ENCODE measurements around the gene LSS. TPM values are rescaled to one million over a fixed set of nuclear protein-coding genes. Genes with fewer than 3 reads are reported as not detected.

The LSS gene
- total RNA-seq, 1 donor from 2014 or later, result 91.0 TPM

DNA sequence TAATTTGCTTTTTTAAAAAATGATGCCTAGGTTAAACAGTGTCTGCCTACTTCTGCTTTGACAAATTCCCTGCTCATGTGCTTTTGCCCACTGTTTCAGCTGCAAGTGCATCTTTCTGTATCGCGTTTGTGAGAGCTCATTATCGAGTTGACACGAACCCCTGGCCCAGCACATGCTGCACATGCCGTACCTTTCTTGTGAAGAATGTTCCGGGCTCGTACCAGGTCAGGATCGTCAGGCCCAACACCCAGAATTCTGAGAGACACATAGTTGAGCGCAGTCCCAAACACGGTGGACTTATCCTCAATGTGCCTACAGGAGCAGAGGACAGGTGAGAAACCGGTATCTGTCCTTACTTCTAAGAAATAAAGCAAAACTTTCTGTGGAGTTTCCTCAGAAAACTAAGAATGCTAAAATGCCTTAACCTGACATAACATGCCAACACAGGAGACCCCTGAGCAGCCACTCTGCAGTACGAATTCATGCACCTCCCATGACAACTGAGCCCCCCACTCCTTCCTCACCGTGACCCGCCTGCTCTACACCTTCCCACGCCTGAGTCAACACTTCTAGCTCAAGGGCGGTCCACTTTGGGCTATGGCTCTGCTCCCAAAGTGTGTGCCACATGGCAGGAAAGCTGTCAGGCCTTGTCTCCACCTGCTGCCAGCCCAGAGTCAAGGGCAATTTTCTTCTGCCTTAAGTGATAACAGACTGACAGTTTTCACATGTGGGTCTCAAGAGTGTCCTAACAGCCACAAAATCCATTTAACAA lies 6.7 kb downstream of the LSS start:
- TF ChIP-seq, protein P1, sequence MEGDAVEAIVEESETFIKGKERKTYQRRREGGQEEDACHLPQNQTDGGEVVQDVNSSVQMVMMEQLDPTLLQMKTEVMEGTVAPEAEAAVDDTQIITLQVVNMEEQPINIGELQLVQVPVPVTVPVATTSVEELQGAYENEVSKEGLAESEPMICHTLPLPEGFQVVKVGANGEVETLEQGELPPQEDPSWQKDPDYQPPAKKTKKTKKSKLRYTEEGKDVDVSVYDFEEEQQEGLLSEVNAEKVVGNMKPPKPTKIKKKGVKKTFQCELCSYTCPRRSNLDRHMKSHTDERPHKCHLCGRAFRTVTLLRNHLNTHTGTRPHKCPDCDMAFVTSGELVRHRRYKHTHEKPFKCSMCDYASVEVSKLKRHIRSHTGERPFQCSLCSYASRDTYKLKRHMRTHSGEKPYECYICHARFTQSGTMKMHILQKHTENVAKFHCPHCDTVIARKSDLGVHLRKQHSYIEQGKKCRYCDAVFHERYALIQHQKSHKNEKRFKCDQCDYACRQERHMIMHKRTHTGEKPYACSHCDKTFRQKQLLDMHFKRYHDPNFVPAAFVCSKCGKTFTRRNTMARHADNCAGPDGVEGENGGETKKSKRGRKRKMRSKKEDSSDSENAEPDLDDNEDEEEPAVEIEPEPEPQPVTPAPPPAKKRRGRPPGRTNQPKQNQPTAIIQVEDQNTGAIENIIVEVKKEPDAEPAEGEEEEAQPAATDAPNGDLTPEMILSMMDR (IDR thresholded peaks at IDR 0.05), result no peak
- Histone ChIP-seq H3K27me3 (ENCODE audit: low read depth) (no peaks in the 10 kb centered on the region), H3K4me1 (peaks cover 41% of the 10 kb centered on the region), H3K4me3 (no peak overlapping the region), H3K36me3 (peaks cover 50% of the 10 kb centered on the region), H3K9me3 (no peaks in the 10 kb centered on the region), H3K27ac (no peak overlapping the region)
- ATAC-seq (peak; percentile 42 to 60), DNase-seq (no peak)
- intact Hi-C loops (cut with DNase I), result no loop called here

DNA sequence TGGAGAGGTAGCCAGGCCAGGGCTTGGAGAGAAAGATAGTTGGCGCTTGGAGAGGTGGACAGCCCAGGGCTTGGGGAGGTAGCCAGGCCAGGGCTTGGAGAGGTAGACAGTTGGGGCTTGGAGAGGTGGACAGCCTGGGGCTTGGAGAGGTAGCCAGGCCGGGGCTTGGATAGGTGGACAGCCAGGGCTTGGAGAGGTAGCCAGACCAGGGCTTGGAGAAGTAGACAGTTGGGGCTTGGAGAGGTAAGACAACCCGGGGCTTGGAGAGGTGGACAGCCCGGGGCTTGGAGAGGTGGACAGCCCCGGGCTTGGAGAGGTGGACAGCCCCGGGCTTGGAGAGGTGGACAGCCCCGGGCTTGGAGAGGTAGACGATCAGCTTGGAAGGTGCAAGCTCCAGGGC lies 7.7 kb downstream of the LSS start:
- H3K4me3 ChIP-seq, result no peak overlapping the region
- H3K9me3 ChIP-seq, result no peaks in the 10 kb centered on the region
- H3K4me1 ChIP-seq, result peaks cover 34% of the 10 kb centered on the region
- DNase-seq (no peak), ATAC-seq (no peak)
- intact Hi-C loops (cut with DNase I), result no loop called here
- peaks cover 57% of the 10 kb centered on the region for H3K36me3 ChIP-seq
- no peak overlapping the region for H3K27ac ChIP-seq
- no peaks in the 10 kb centered on the region for H3K27me3 ChIP-seq (ENCODE audit: low read depth)
- TF ChIP-seq, protein P1 (IDR thresholded peaks at IDR 0.05), result no peak

DNA sequence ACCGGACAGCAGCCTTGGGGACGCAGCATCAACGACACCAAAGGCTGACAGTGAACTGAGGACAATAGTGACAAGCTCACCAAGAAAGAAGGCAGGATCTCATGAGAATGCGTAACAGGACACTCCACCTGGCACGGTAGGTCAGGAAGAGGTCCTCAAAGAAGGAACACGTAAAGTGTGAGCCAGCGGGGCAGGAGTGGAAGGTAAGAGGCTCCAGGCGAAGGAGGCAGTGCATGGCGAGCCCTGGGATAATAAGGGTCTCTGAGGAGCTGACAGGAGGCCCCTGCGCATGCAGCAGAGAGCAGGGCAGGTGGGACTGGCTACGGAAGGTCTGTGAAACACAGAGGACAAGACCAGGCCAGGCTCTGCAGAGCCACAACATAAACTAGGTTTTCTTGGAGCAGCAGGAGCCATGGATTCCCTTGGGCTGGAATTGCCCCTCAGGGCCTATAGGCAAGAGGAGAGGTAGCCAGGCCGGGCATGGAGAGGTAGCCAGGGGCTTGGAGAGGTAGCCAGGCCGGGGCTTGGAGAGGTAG lies 8.2 kb downstream of the LSS start:
- Histone ChIP-seq H3K4me1 (peaks cover 29% of the 10 kb centered on the region), H3K4me3 (no peak overlapping the region), H3K9me3 (no peaks in the 10 kb centered on the region), H3K27me3 (ENCODE audit: low read depth) (no peaks in the 10 kb centered on the region), H3K36me3 (peaks cover 62% of the 10 kb centered on the region), H3K27ac (no peak overlapping the region)
- intact Hi-C loops (cut with DNase I), result no loop called here
- ATAC-seq (peak; percentile 11 to 18), DNase-seq (no peak)
- TF ChIP-seq, protein P1 (IDR thresholded peaks at IDR 0.05), result no peak

DNA sequence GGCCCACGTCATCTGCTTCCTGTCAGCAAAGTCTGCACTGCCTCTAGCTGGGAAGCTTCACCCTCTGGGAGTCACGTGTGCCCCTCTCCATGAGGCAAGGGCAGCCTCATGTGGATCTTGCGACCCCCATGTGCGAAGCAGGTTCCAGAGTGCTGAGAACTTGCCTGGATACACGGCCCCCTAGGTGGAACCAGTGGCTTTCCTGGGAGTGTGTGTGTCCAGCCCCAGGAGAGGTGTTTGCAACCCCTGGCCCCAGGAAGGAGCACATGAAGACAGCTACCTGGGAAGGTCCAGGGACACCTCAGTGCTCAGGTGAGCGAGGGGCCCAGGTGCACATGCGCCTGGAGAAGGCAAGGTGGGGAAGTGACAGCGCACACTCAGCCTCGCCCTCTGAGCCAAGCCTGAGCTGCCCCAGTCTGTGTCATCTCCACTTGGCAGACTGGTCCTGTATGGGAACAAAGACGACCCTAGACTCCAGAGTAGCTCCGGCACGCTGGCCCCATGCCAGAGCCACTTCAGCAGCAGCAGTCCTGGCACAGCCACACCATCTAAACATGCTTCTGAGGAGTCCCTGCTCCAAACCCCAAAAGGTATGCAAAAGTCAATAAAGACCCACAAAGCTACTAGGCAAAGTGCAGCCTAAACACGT lies 8.9 kb downstream of the LSS start:
- H3K4me1 ChIP-seq, result peaks cover 27% of the 10 kb centered on the region
- H3K36me3 ChIP-seq, result peaks cover 69% of the 10 kb centered on the region
- DNase-seq, result peak; percentile 71
- intact Hi-C loops (cut with DNase I), result no loop called here
- no peaks in the 10 kb centered on the region for H3K27me3 ChIP-seq (ENCODE audit: low read depth)
- no peaks in the 10 kb centered on the region for H3K9me3 ChIP-seq
- H3K4me3 ChIP-seq, result no peak overlapping the region
- peak; percentile 15 to 23 for ATAC-seq
- TF ChIP-seq, protein P1 (IDR thresholded peaks at IDR 0.05), result no peak
- H3K27ac ChIP-seq, result no peak overlapping the region

DNA sequence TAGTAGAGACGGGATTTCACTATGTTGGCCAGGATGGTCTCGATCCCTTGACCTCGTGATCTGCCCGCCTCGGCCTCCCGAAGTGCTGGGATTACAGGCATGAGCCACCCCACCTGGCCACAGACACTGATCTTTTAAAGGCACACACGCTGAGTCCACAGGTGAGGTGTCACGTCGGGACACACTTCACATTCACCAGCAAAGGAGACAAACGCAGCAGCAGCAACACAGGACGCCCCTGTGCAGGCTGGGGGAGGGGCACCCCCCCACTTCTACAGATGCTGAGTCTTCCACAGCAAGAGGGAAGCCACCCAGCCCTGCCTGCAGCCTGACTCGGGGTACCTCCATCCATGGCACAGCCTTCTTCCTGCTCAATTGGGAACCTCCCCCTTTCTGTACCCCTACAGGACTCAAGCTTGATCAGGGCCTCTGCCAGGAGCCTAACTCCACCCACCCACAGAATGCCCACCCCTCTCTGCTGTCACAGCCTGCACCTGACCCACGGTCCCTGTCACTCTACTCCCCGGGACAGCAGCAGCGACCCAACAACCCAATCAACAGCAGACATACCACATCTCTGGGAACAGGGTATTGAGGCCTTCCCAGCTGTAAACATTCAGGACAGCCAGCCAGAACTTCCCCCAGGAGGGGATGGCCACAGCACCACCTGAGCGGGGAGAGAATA lies 9.5 kb downstream of the LSS start:
- H3K4me1 ChIP-seq, result peaks cover 27% of the 10 kb centered on the region
- intact Hi-C loops (cut with DNase I), result no loop called here
- no peak overlapping the region for H3K27ac ChIP-seq
- no peak overlapping the region for H3K4me3 ChIP-seq
- peaks cover 75% of the 10 kb centered on the region for H3K36me3 ChIP-seq
- no peaks in the 10 kb centered on the region for H3K27me3 ChIP-seq (ENCODE audit: low read depth)
- DNase-seq, result no peak
- no peak for ATAC-seq
- TF ChIP-seq, protein P1 (IDR thresholded peaks at IDR 0.05), result no peak
- no peaks in the 10 kb centered on the region for H3K9me3 ChIP-seq
